DOHH2 (cell line): ENCODE results near the gene ADGRL3.
"Not testable (repeated sequence)": the region's sequence is repeated elsewhere in the genome, so short reads cannot be mapped to it uniquely, and the experiment has no call there.

Source experiments
- H3F3A ChIP-seq: fragments of 200-600 bp; sonication (generic), shearing (Covaris generic); 2 replicates; pipeline ENCODE4 v1.6.0; 2016; ENCODE audit warnings: antibody characterized with exemption, mild to moderate bottlenecking; ENCODE audit not compliant: control insufficient read depth, insufficient read depth
- H3K27ac ChIP-seq: fragments of 200-600 bp; sonication (generic); 2 replicates; pipeline ENCODE4 v1.5.1; 2014; ENCODE audit warnings: low read depth, mild to moderate bottlenecking, low read length, moderate library complexity
- H3K27me3 ChIP-seq: fragments of 200-600 bp; sonication (generic); 2 replicates; pipeline ENCODE4 v1.6.1; 2014; ENCODE audit warnings: mild to moderate bottlenecking, low read length, mixed read lengths; ENCODE audit not compliant: control insufficient read depth
- H3K36me3 ChIP-seq: fragments of 200-600 bp; sonication (generic); 2 replicates; pipeline ENCODE4 v1.6.1; 2014; ENCODE audit warnings: mild to moderate bottlenecking, low read length, moderate library complexity, mixed read lengths; ENCODE audit not compliant: control insufficient read depth
- H3K4me1 ChIP-seq: fragments of 200-600 bp; sonication (generic); 2 replicates; pipeline ENCODE4 v1.6.1; 2014; ENCODE audit warnings: mild to moderate bottlenecking, low read length, mixed read lengths; ENCODE audit not compliant: control insufficient read depth
- H3K4me2 ChIP-seq: fragments of 200-600 bp; sonication (generic); 2 replicates; pipeline ENCODE4 v1.6.0; 2014; ENCODE audit warnings: mild to moderate bottlenecking, low read length, moderate library complexity
- H3K4me3 ChIP-seq: fragments of 200-600 bp; sonication (generic); 2 replicates; pipeline ENCODE4 v1.5.1; 2014; ENCODE audit warnings: mild to moderate bottlenecking, low read length, mixed read lengths
- H3K79me2 ChIP-seq: fragments of 200-600 bp; sonication (generic); 2 replicates; pipeline ENCODE4 v1.6.1; 2014; ENCODE audit warnings: mild to moderate bottlenecking, low read length, mixed read lengths; ENCODE audit not compliant: control insufficient read depth
- H3K9me2 ChIP-seq: fragments of 200-600 bp; sonication (generic); replicated peaks from 2 replicates; pipeline ENCODE4 v1.6.1; 2014; ENCODE audit warnings: mild to moderate bottlenecking, low read length, mixed read lengths; ENCODE audit not compliant: control insufficient read depth
- H3K9me3 ChIP-seq: fragments of 200-600 bp; sonication (generic); 2 replicates; pipeline ENCODE4 v1.6.1; 2014; ENCODE audit warnings: antibody characterized with exemption, low read length, mixed read lengths; ENCODE audit not compliant: control insufficient read depth, insufficient read depth
- H4K20me1 ChIP-seq: fragments of 200-600 bp; sonication (generic); 2 replicates; pipeline ENCODE4 v1.6.0; 2014; ENCODE audit warnings: low read depth, mild to moderate bottlenecking, antibody characterized with exemption, low read length, moderate library complexity; ENCODE audit not compliant: control insufficient read depth, insufficient read depth
- EZH2phosphoT487 ChIP-seq: fragments of 200-600 bp; sonication (generic); IDR thresholded peaks from 2 replicates; pipeline ENCODE4 v1.6.1; 2017; ENCODE audit warnings: borderline replicate concordance, mild to moderate bottlenecking, antibody characterized with exemption, low read length, moderate library complexity, mixed read lengths
- TF ChIP-seq, protein P1 (sequence below): fragments of 200-600 bp; sonication (generic); IDR thresholded peaks from one replicate; pipeline ENCODE4 v1.5.1; 2014; ENCODE audit warnings: antibody characterized with exemption, mild to moderate bottlenecking, low read depth, low read length; ENCODE audit not compliant: poor library complexity, severe bottlenecking

The ADGRL3 gene

DNA sequence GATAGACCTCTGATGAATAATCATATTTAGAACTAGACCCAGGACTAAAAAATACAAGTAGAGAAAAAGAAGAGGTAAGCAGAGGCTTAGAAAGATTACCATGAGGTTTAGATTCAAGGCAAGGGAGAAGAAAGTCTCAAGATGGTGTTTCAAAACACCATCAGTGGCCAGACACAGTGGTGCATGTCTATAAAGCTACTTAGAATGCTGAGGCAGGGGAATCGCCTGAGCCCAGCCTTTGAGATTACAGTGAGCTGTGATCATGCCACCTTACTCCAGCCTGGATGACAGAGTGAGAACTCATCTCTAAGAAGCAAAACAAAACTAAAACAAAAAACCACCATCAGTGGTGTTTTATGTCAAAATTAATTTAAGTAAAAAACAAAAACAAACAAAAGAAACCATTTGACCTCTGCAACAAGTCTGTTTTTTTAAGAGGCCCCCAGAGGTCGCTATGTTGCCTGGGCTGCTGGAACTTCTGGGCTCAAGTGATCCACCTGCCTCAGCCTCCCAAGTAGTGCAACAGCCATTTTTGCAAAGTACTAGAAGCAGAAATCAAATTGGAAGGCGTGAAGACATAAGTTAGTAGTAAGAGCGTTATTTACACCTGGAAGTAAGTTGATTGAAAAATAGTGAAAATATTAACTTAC, 784.3 kb downstream of the ADGRL3 start:
- Histone ChIP-seq H3K79me2 (no peaks in the 10 kb centered on the region), H3K4me2 (no peak overlapping the region), H3F3A (no peaks in the 10 kb centered on the region), H3K9me3 (no peaks in the 10 kb centered on the region), H3K9me2 (no peaks in the 10 kb centered on the region; the same call in 1 of the 2 replicates), H3K36me3 (no peaks in the 10 kb centered on the region), H3K27ac (no peak overlapping the region), H4K20me1 (no peaks in the 10 kb centered on the region), H3K27me3 (no peaks in the 10 kb centered on the region), H3K4me3 (no peak overlapping the region), H3K4me1 (no peaks in the 10 kb centered on the region)
- TF ChIP-seq, protein P1, sequence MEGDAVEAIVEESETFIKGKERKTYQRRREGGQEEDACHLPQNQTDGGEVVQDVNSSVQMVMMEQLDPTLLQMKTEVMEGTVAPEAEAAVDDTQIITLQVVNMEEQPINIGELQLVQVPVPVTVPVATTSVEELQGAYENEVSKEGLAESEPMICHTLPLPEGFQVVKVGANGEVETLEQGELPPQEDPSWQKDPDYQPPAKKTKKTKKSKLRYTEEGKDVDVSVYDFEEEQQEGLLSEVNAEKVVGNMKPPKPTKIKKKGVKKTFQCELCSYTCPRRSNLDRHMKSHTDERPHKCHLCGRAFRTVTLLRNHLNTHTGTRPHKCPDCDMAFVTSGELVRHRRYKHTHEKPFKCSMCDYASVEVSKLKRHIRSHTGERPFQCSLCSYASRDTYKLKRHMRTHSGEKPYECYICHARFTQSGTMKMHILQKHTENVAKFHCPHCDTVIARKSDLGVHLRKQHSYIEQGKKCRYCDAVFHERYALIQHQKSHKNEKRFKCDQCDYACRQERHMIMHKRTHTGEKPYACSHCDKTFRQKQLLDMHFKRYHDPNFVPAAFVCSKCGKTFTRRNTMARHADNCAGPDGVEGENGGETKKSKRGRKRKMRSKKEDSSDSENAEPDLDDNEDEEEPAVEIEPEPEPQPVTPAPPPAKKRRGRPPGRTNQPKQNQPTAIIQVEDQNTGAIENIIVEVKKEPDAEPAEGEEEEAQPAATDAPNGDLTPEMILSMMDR, result no peak
- TF ChIP-seq EZH2phosphoT487, result no peak

DNA sequence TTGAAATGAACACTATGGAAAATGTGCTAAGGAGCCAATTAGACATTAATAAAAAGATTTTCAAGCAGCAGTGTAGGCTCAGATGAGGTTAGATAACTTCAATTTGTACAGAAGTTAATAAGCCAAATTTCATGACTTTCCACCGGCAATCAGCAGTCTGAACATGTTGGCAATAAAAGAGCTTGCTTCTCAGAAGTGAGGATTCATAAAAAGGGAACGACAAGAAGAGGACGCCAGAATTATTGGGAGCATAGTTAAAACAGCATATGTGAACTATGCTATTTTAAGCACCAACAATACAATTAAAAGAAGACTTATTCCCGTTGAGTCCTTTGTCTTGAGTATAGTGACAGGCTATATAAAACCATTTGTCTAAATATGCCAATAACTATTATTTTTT, 785.3 kb downstream of the ADGRL3 start:
- H3K4me2 ChIP-seq, result no peak overlapping the region
- H3K36me3 ChIP-seq, result no peaks in the 10 kb centered on the region
- H4K20me1 ChIP-seq, result no peaks in the 10 kb centered on the region
- no peaks in the 10 kb centered on the region for H3K27me3 ChIP-seq
- no peaks in the 10 kb centered on the region; the same call in 1 of the 2 replicates for H3K9me2 ChIP-seq
- no peaks in the 10 kb centered on the region for H3K4me1 ChIP-seq
- no peak overlapping the region for H3K4me3 ChIP-seq
- no peaks in the 10 kb centered on the region for H3K79me2 ChIP-seq
- no peak overlapping the region for H3K27ac ChIP-seq
- H3F3A ChIP-seq, result no peaks in the 10 kb centered on the region
- no peaks in the 10 kb centered on the region for H3K9me3 ChIP-seq
- TF ChIP-seq EZH2phosphoT487, result no peak
- TF ChIP-seq, protein P1, result no peak

DNA sequence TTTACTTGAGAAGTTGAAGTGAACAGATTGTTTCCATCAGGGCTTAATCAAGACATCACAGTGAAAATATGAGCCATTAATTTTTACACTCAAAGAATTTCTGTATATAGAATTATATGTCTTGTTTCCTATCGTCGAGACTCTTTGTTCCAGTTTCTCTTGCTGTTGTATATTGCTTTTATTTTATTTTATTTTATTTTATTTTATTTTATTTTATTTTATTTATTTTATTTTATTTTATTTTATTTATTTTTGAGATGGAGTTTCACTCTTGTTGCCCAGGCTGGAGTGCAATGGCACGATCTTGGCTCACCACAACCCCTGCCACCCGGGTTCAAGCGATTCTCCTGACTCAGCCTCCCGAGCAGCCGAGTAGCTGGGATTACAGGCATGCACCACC, 786.8 kb downstream of the ADGRL3 start:
- H3K36me3 ChIP-seq, H3K27ac ChIP-seq, H3K9me3 ChIP-seq: not testable (repeated sequence)

DNA sequence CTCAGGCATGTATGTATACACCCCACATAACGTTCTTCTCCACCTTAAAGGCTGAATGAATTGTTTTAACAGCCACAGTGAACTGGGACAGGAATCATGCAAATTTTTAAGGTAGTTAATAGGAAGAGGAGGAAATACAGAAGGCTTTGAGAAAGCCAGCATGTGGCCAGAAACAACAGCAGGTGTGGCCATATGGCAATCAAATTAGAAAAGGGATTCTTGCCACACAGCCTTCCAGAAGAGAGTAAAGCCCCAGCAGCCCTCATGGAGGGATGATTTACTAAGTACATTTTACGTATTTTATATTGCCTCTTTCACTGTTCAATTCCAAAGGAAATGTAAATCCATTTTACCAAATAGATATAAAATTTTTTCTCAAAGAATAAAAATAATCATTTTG, 792.2 kb downstream of the ADGRL3 start:
- no peaks in the 10 kb centered on the region for H3F3A ChIP-seq
- no peaks in the 10 kb centered on the region for H3K4me1 ChIP-seq
- H3K4me2 ChIP-seq, result no peak overlapping the region
- no peaks in the 10 kb centered on the region; the same call in 1 of the 2 replicates for H3K9me2 ChIP-seq
- no peaks in the 10 kb centered on the region for H3K36me3 ChIP-seq
- no peaks in the 10 kb centered on the region for H3K9me3 ChIP-seq
- H3K27me3 ChIP-seq, result no peaks in the 10 kb centered on the region
- H3K4me3 ChIP-seq, result no peak overlapping the region
- H4K20me1 ChIP-seq, result no peaks in the 10 kb centered on the region
- no peaks in the 10 kb centered on the region for H3K79me2 ChIP-seq
- no peak for TF ChIP-seq EZH2phosphoT487
- TF ChIP-seq, protein P1, result no peak
- no peak overlapping the region for H3K27ac ChIP-seq

More for the DNA sequence above, 786.8 kb downstream of the ADGRL3 start:
- not testable (repeated sequence) for H3K4me2 ChIP-seq, H4K20me1 ChIP-seq, H3K27me3 ChIP-seq, H3K79me2 ChIP-seq, H3K4me1 ChIP-seq, H3K4me3 ChIP-seq, H3F3A ChIP-seq, H3K9me2 ChIP-seq
